HepG2 (cell line): Measurements from ENCODE around the gene RRP9. TPM values are rescaled to one million over a fixed set of nuclear protein-coding genes. Genes with fewer than 3 reads are reported as not detected.

Source experiments
- ATAC-seq: fragments of 200-7000 bp; cut with Tn5 transposase; 3 replicates; pipeline ENCODE4 v1.9.1; 2020; ENCODE audit warnings: mild to moderate bottlenecking, moderate library complexity
- BruUV-seq: library from RNA; stranded (reverse); fragments of 400-500 nt; replicated peaks from 2 replicates; lab custom pipeline; 2021; lab: Mats Ljungman, UMichigan
- CTCF ChIA-PET: fragments of 300-600 bp; formaldehyde crosslinking; extraction: SDS; loops from one replicate; lab custom pipeline; 2021; ENCODE audit warnings: low total read pairs, inconsistent platforms, low intra/inter-chr PET ratio; lab: Yijun Ruan, JAX
- POLR2A ChIA-PET: fragments of 350-600 bp; sonication (Branson Sonifier 250); formaldehyde crosslinking; loops from one replicate; lab custom pipeline; 2020; ENCODE audit warnings: antibody characterized with exemption, inconsistent platforms; lab: Yijun Ruan, JAX
- DNase-seq: peaks from one replicate; pipeline ENCODE4 v3.0.0-alpha.2; 2015; ENCODE audit warnings: low spot score
- FAIRE-seq: peaks from 3 replicates; lab custom pipeline; 2011; peaks lifted over from hg19 to GRCh38; lab: Jason Lieb, UNC
- H2AFZ ChIP-seq: one replicate; pipeline ENCODE4 v1.6.1; 2011; ENCODE audit warnings: low read length, inconsistent platforms
- H3K27ac ChIP-seq: fragments of 300-600 bp; 3 replicates; pipeline ENCODE4 v1.8.0; 2011; ENCODE audit warnings: mixed run types, mild to moderate bottlenecking, mixed read lengths, low read length, inconsistent platforms; ENCODE audit not compliant: insufficient read depth; ENCODE audit errors: extremely low read length
- H3K27me3 ChIP-seq, 2 experiments: fragments of 200-600 bp in 1 of 2; 2 replicates in 1 of 2; 3 replicates in 1 of 2; pipeline versions ENCODE4 v1.6.0 to v1.8.0; 2011; ENCODE audit warnings: low read length in 2 of 2, mild to moderate bottlenecking in 2 of 2, moderate library complexity in 2 of 2, inconsistent platforms in 1 of 2; ENCODE audit not compliant: insufficient read depth in 2 of 2, control insufficient read depth in 1 of 2
- H3K36me3 ChIP-seq, 2 experiments: fragments of 200-600 bp in 1 of 2; replicated peaks in 1 of 2; 2 replicates in 1 of 2; 3 replicates in 1 of 2; pipeline versions ENCODE4 v1.5.1 to v1.8.0; 2011; ENCODE audit warnings: low read length in 2 of 2, inconsistent platforms in 1 of 2; ENCODE audit not compliant: insufficient read depth in 2 of 2, control insufficient read depth in 1 of 2
- H3K4me1 ChIP-seq: 2 replicates; pipeline ENCODE4 v1.5.1; 2012; ENCODE audit warnings: low read length, inconsistent platforms; ENCODE audit not compliant: insufficient read depth
- H3K4me2 ChIP-seq: 2 replicates; pipeline ENCODE4 v1.6.0; 2011; ENCODE audit warnings: low read depth, low read length, inconsistent platforms
- H3K4me3 ChIP-seq, 3 experiments: fragments of 200-600 bp in 1 of 3; sonication (generic), shearing (Covaris generic) in 1 of 3; replicated peaks in 1 of 3; 2 replicates each; pipeline ENCODE4 v1.5.1; 2011 to 2016; ENCODE audit warnings: low read length in 3 of 3, inconsistent platforms in 2 of 3, low read depth in 2 of 3, mild to moderate bottlenecking in 2 of 3, control low read depth in 1 of 3, mixed read lengths in 1 of 3; ENCODE audit not compliant: insufficient read depth in 1 of 3
- H3K79me2 ChIP-seq: one replicate; pipeline ENCODE4 v1.6.1; 2011; ENCODE audit warnings: low read length, inconsistent platforms; ENCODE audit not compliant: insufficient read depth
- H3K9ac ChIP-seq: 2 replicates; pipeline ENCODE4 v1.6.0; 2011; ENCODE audit warnings: mild to moderate bottlenecking, low read depth, low read length, inconsistent platforms; ENCODE audit not compliant: insufficient read depth
- H3K9me3 ChIP-seq: 2 replicates; pipeline ENCODE4 v1.5.1; 2012; ENCODE audit warnings: mild to moderate bottlenecking, low read length
- H4K20me1 ChIP-seq: 2 replicates; pipeline ENCODE4 v1.6.0; 2011; ENCODE audit warnings: inconsistent platforms, mild to moderate bottlenecking, low read length, moderate library complexity; ENCODE audit not compliant: insufficient read depth
- HHEX ChIP-seq: IDR thresholded peaks from 2 replicates; pipeline ENCODE4 v1.6.1; 2016; ENCODE audit warnings: control low read depth
- MTF1 ChIP-seq: sonication (generic); formaldehyde crosslinking; IDR thresholded peaks from 2 replicates; pipeline ENCODE4 v1.5.0; 2020; ENCODE audit warnings: missing genetic modification reagents
- TCF12 ChIP-seq, 2 experiments: fragments of 450-650 bp in 1 of 2; sonication (generic) in 1 of 2; formaldehyde crosslinking in 1 of 2; IDR thresholded peaks; 2 replicates each; pipeline versions ENCODE4 v1.6.1 to v1.8.0; 2017 to 2022; ENCODE audit warnings: antibody characterized with exemption in 1 of 2, mild to moderate bottlenecking in 1 of 2, missing genetic modification reagents in 1 of 2, moderate library complexity in 1 of 2
- ZFP1 ChIP-seq: IDR thresholded peaks from 2 replicates; pipeline ENCODE4 v1.6.1; 2016
- ZNF205 ChIP-seq: IDR thresholded peaks from 2 replicates; pipeline ENCODE4 v1.6.1; 2018; ENCODE audit warnings: missing biosample characterization, missing genetic modification reagents
- ZNF484 ChIP-seq: sonication (generic); formaldehyde crosslinking; IDR thresholded peaks from 2 replicates; pipeline ENCODE4 v1.5.1; 2020; ENCODE audit warnings: mild to moderate bottlenecking, low read depth, missing genetic modification reagents, borderline replicate concordance
- ZNF660 ChIP-seq: sonication (generic); formaldehyde crosslinking; IDR thresholded peaks from 2 replicates; pipeline ENCODE4 v1.5.1; 2020; ENCODE audit warnings: mild to moderate bottlenecking, low read depth, missing genetic modification reagents, borderline replicate concordance
- ZNF75D ChIP-seq: sonication (generic); formaldehyde crosslinking; IDR thresholded peaks from 2 replicates; pipeline ENCODE4 v1.8.1; 2023; ENCODE audit warnings: missing genetic modification reagents, mild to moderate bottlenecking, borderline replicate concordance
- ZNF841 ChIP-seq: sonication (generic); formaldehyde crosslinking; IDR thresholded peaks from 2 replicates; pipeline ENCODE4 v1.8.1; 2023; ENCODE audit warnings: missing genetic modification reagents, borderline replicate concordance
- WGBS: methylation state at CpG from one replicate; pipeline ENCODE4 v1.1.6; 2017; ENCODE audit warnings: low lambda C conversion rate; 5-methylcytosine and 5-hydroxymethylcytosine counted together
- in situ Hi-C: cut with HindIII; loops from 2 replicates; pipeline ENCODE4 v1.10.0; 2017; ENCODE audit warnings: low pct_unique_long_range_greater_than_20kb; ENCODE audit not compliant: extremely low pct_ligation_motif_present
- intact Hi-C: fragments of 100-400 bp; cut with micrococcal nuclease; formaldehyde crosslinking; loops from one replicate; pipeline ENCODE4 v1.10.0; 2022; ENCODE audit not compliant: unreplicated experiment
- polyA plus RNA-seq, 8 experiments: library from polyadenylated mRNA; depleted of rRNA in 3 of 8; stranded (reverse) in 7 of 8; unstranded in 1 of 8; fragments of >200 nt; fragmentation: Illumina TruSeq in 4 of 8; extraction: Trizol in 4 of 8; gene quantifications; 2 replicates each; pipeline versions ENCODE4 v1.2.1 to v1.2.3, GENCODE V29; 2011 to 2016; ENCODE audit warnings: low read depth in 4 of 8, missing spikeins in 1 of 8, mixed read lengths in 1 of 8; ENCODE audit not compliant: insufficient read depth in 1 of 8
- total RNA-seq, 5 experiments: library from RNA; depleted of rRNA; stranded (reverse); fragments of >200 nt; fragmentation: Illumina TruSeq; extraction: Trizol; gene quantifications; 2 replicates each; pipeline ENCODE4 v1.2.3, GENCODE V29; 2016; ENCODE audit warnings: low read depth in 1 of 5
- TF ChIP-seq, protein P1 (sequence below): sonication (generic); formaldehyde crosslinking; IDR thresholded peaks from 2 replicates; pipeline ENCODE4 v1.4.0; 2020; ENCODE audit warnings: missing genetic modification reagents, borderline replicate concordance
- TF ChIP-seq, protein P2 (sequence below): sonication (generic); formaldehyde crosslinking; IDR thresholded peaks from 2 replicates; pipeline ENCODE4 v1.8.1; 2023; ENCODE audit warnings: missing genetic modification reagents, mild to moderate bottlenecking, borderline replicate concordance
- TF ChIP-seq, protein P3 (sequence below): sonication (generic); formaldehyde crosslinking; IDR thresholded peaks from 2 replicates; pipeline ENCODE4 v1.5.1; 2020; ENCODE audit warnings: mild to moderate bottlenecking, missing genetic modification reagents, moderate library complexity
- TF ChIP-seq, protein P4 (sequence below), 2 experiments: IDR thresholded peaks; 2 replicates each; pipeline ENCODE4 v1.6.1; 2011 to 2012; ENCODE audit warnings: low read length in 2 of 2, borderline replicate concordance in 1 of 2, low read depth in 1 of 2, mild to moderate bottlenecking in 1 of 2, moderate library complexity in 1 of 2

The RRP9 gene
- total and polyA plus RNA-seq, 2 of the 13 experiments (the other 11 are each of a cell fraction or from before 2014, with no cell fraction given) = 14.8 to 44.0 TPM

DNA sequence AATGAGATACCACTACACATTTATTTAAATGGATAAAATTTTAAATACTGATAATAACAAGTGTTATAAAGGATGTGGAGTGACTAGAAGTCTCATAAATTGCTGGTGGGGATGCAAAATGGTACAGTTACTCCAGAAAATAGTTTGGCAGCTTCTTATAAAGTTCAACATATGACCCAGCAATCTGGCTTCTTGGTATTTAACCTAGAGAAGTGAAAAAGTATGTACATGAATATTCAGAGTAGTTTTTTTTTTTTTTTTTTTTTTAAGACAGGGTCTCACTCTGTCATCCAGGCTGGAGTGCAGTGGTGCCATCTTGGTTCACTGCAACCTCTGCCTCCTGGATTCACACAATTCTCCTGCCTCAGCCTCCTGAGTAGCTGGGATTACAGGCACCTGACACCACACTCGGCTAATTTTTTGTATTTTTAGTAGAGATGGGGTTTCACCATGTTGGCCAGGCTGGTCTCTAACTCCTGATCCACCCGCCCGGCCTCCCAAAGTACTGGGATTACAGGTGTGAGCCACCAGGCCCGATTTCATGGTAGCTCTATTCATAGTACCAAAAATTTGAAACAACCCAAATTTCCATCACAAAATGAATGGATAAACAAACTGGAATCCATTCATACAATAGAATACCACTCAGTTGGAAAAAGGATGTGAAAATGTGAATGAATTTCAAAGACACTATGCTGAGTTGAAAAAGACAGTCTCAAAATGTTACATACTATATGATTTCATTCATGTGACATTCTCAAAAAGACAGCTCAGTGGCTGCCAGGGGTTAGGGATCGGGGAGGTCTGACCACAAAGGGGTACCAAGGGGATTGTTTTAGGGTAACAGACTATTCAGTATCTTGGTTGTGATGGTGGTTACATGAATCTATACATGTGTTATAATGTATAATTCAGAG, 14.4 kb downstream of the RRP9 start:
- 45% methylated on average over 5 of the region's 5 CpGs for WGBS
- H3K4me1 ChIP-seq = no peaks in the 10 kb centered on the region
- H2AFZ ChIP-seq = no peak overlapping the region
- H3K4me2 ChIP-seq = no peak overlapping the region
- H3K36me3 ChIP-seq = no peaks in the 10 kb centered on the region; a peak in 1 of 5 replicates
- DNase-seq = no peak
- intact Hi-C loops (no loop called here), in situ Hi-C loops (no loop called here)
- H3K27me3 ChIP-seq = no peaks in the 10 kb centered on the region; a peak in 1 of 5 replicates
- no peaks in the 10 kb centered on the region for H3K9me3 ChIP-seq
- no peak overlapping the region for H3K4me3 ChIP-seq
- BruUV-seq = no TSS peak
- H3K9ac ChIP-seq = no peak overlapping the region
- ChIA-PET POLR2A (no interaction called here), CTCF (no interaction called here)
- H3K27ac ChIP-seq = no peak overlapping the region
- no peak for ATAC-seq
- no peaks in the 10 kb centered on the region for H3K79me2 ChIP-seq
- no peak for FAIRE-seq
- no peaks in the 10 kb centered on the region for H4K20me1 ChIP-seq
- TF ChIP-seq ZNF205 (CRISPR knock-in tag) = no peak
- TF ChIP-seq, protein P1, sequence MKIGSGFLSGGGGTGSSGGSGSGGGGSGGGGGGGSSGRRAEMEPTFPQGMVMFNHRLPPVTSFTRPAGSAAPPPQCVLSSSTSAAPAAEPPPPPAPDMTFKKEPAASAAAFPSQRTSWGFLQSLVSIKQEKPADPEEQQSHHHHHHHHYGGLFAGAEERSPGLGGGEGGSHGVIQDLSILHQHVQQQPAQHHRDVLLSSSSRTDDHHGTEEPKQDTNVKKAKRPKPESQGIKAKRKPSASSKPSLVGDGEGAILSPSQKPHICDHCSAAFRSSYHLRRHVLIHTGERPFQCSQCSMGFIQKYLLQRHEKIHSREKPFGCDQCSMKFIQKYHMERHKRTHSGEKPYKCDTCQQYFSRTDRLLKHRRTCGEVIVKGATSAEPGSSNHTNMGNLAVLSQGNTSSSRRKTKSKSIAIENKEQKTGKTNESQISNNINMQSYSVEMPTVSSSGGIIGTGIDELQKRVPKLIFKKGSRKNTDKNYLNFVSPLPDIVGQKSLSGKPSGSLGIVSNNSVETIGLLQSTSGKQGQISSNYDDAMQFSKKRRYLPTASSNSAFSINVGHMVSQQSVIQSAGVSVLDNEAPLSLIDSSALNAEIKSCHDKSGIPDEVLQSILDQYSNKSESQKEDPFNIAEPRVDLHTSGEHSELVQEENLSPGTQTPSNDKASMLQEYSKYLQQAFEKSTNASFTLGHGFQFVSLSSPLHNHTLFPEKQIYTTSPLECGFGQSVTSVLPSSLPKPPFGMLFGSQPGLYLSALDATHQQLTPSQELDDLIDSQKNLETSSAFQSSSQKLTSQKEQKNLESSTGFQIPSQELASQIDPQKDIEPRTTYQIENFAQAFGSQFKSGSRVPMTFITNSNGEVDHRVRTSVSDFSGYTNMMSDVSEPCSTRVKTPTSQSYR (CRISPR knock-in tag) = no peak
- no peak for TF ChIP-seq ZNF660
- TF ChIP-seq, protein P2, sequence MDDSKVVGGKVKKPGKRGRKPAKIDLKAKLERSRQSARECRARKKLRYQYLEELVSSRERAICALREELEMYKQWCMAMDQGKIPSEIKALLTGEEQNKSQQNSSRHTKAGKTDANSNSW (CRISPR knock-in tag) = no peak
- TF ChIP-seq, protein P3, sequence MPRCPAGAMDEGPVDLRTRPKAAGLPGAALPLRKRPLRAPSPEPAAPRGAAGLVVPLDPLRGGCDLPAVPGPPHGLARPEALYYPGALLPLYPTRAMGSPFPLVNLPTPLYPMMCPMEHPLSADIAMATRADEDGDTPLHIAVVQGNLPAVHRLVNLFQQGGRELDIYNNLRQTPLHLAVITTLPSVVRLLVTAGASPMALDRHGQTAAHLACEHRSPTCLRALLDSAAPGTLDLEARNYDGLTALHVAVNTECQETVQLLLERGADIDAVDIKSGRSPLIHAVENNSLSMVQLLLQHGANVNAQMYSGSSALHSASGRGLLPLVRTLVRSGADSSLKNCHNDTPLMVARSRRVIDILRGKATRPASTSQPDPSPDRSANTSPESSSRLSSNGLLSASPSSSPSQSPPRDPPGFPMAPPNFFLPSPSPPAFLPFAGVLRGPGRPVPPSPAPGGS (CRISPR knock-in tag) = no peak
- no peak for TF ChIP-seq ZNF841 (CRISPR knock-in tag)
- no peak for TF ChIP-seq ZNF484 (CRISPR knock-in tag)
- TF ChIP-seq HHEX (CRISPR knock-in tag) = no peak
- no peak for TF ChIP-seq ZNF75D (CRISPR knock-in tag)
- no peak for TF ChIP-seq ZFP1
- TF ChIP-seq TCF12 (IDR thresholded peaks at IDR 0.05) = no peak
- TF ChIP-seq TCF12 (CRISPR knock-in tag; IDR thresholded peaks at IDR 0.05) = no peak
- TF ChIP-seq MTF1 = no peak
- TF ChIP-seq, protein P4, sequence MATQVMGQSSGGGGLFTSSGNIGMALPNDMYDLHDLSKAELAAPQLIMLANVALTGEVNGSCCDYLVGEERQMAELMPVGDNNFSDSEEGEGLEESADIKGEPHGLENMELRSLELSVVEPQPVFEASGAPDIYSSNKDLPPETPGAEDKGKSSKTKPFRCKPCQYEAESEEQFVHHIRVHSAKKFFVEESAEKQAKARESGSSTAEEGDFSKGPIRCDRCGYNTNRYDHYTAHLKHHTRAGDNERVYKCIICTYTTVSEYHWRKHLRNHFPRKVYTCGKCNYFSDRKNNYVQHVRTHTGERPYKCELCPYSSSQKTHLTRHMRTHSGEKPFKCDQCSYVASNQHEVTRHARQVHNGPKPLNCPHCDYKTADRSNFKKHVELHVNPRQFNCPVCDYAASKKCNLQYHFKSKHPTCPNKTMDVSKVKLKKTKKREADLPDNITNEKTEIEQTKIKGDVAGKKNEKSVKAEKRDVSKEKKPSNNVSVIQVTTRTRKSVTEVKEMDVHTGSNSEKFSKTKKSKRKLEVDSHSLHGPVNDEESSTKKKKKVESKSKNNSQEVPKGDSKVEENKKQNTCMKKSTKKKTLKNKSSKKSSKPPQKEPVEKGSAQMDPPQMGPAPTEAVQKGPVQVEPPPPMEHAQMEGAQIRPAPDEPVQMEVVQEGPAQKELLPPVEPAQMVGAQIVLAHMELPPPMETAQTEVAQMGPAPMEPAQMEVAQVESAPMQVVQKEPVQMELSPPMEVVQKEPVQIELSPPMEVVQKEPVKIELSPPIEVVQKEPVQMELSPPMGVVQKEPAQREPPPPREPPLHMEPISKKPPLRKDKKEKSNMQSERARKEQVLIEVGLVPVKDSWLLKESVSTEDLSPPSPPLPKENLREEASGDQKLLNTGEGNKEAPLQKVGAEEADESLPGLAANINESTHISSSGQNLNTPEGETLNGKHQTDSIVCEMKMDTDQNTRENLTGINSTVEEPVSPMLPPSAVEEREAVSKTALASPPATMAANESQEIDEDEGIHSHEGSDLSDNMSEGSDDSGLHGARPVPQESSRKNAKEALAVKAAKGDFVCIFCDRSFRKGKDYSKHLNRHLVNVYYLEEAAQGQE (IDR thresholded peaks at IDR 0.05; ENCODE audit: borderline replicate concordance in 1 of 2, low read depth in 1 of 2, low read length in 2 of 2) = no peak
